ENCODE data around the gene PTBP1. TPM values are rescaled to one million over a fixed set of nuclear protein-coding genes. Genes with fewer than 3 reads are reported as not detected.

The PTBP1 gene
- total and polyA plus RNA-seq, 8 donors: 236 to 374 (median 340) TPM

GRCh38 chr19:802498-803098 lies 5.3 kb downstream of the PTBP1 start:
- Histone ChIP-seq H3K4me1 (peaks cover 43 to 68% of the 10 kb centered on the region in 2 donors), H3K4me3 (peak overlapping the region in 1 of 2 donors; percentile 94), H3K27me3 (no peaks in the 10 kb centered on the region), H3K9me3 (no peaks in the 10 kb centered on the region), H3K27ac (peak overlapping the region in 1 of 2 donors; percentile 95), H3K36me3 (peaks cover 13 to 87% of the 10 kb centered on the region in 2 donors)
- DNase-seq: no peak
- no peak for TF ChIP-seq CTCF (IDR thresholded peaks at IDR 0.05)
- intact Hi-C loops (cut with DNase I): no loop called here
- no peak for ATAC-seq

GRCh38 chr19:803099-803561 lies 5.9 kb downstream of the PTBP1 start:
- TF ChIP-seq CTCF (IDR thresholded peaks at IDR 0.05): no peak
- no peak for DNase-seq
- H3K36me3 ChIP-seq: peaks cover 13 to 92% of the 10 kb centered on the region in 2 donors
- no peak overlapping the region for H3K4me3 ChIP-seq
- H3K27ac ChIP-seq: peak overlapping the region in 1 of 2 donors; percentile 95
- ATAC-seq: no peak
- H3K9me3 ChIP-seq: no peaks in the 10 kb centered on the region
- no peaks in the 10 kb centered on the region for H3K27me3 ChIP-seq
- peaks cover 43 to 67% of the 10 kb centered on the region in 2 donors for H3K4me1 ChIP-seq
- intact Hi-C loops (cut with DNase I): no loop called here

- Histone ChIP-seq H3K27ac (no peak overlapping the region), H3K9me3 (no peaks in the 10 kb centered on the region), H3K36me3 (peaks cover 13 to 99% of the 10 kb centered on the region in 2 donors), H3K4me1 (peaks cover 43 to 60% of the 10 kb centered on the region in 2 donors), H3K4me3 (no peak overlapping the region), H3K27me3 (no peaks in the 10 kb centered on the region)
- DNase-seq: no peak
- no peak for TF ChIP-seq CTCF (IDR thresholded peaks at IDR 0.05)
- ATAC-seq: no peak
- intact Hi-C loops (cut with DNase I): no loop called here
Observed at GRCh38 chr19:803686-804418, 6.6 kb downstream of the PTBP1 start.

GRCh38 chr19:804419-805165 lies 7.3 kb downstream of the PTBP1 start:
- no peak for TF ChIP-seq CTCF (IDR thresholded peaks at IDR 0.05)
- no peak for ATAC-seq
- Histone ChIP-seq H3K4me1 (peaks cover 38 to 52% of the 10 kb centered on the region in 2 donors), H3K4me3 (no peak overlapping the region), H3K27ac (no peak overlapping the region), H3K9me3 (no peaks in the 10 kb centered on the region), H3K27me3 (no peaks in the 10 kb centered on the region), H3K36me3 (peaks cover 13 to 100% of the 10 kb centered on the region in 2 donors)
- intact Hi-C loops (cut with DNase I): no loop called here
- DNase-seq: no peak

- TF ChIP-seq CTCF (IDR thresholded peaks at IDR 0.05): no peak
- DNase-seq (no peak), ATAC-seq (no peak)
- Histone ChIP-seq H3K27me3 (no peaks in the 10 kb centered on the region), H3K9me3 (no peaks in the 10 kb centered on the region), H3K36me3 (peaks cover 13 to 100% of the 10 kb centered on the region in 2 donors), H3K27ac (no peak overlapping the region), H3K4me3 (no peak overlapping the region), H3K4me1 (peaks cover 33 to 46% of the 10 kb centered on the region in 2 donors)
- intact Hi-C loops (cut with DNase I): no loop called here
Observed at GRCh38 chr19:805166-805551, 7.9 kb downstream of the PTBP1 start.

Measured in left lung (tissue), 10 donors.